HepG2 (cell line): ENCODE measurements around the gene TAF11L3. TPM values are rescaled to one million over a fixed set of nuclear protein-coding genes. Genes with fewer than 3 reads are reported as not detected.

Experiments used
- ATAC-seq: fragments of 200-7000 bp; cut with Tn5 transposase; 3 replicates; pipeline ENCODE4 v1.9.1; 2020; ENCODE audit warnings: mild to moderate bottlenecking, moderate library complexity
- BruUV-seq: library from RNA; stranded (reverse); fragments of 400-500 nt; replicated peaks from 2 replicates; lab custom pipeline; 2021; lab: Mats Ljungman, UMichigan
- CTCF ChIA-PET: fragments of 300-600 bp; formaldehyde crosslinking; extraction: SDS; loops from one replicate; lab custom pipeline; 2021; ENCODE audit warnings: low total read pairs, inconsistent platforms, low intra/inter-chr PET ratio; lab: Yijun Ruan, JAX
- POLR2A ChIA-PET: fragments of 350-600 bp; sonication (Branson Sonifier 250); formaldehyde crosslinking; loops from one replicate; lab custom pipeline; 2020; ENCODE audit warnings: antibody characterized with exemption, inconsistent platforms; lab: Yijun Ruan, JAX
- DNase-seq: peaks from one replicate; pipeline ENCODE4 v3.0.0-alpha.2; 2015; ENCODE audit warnings: low spot score
- FAIRE-seq: peaks from 3 replicates; lab custom pipeline; 2011; peaks lifted over from hg19 to GRCh38; lab: Jason Lieb, UNC
- H2AFZ ChIP-seq: one replicate; pipeline ENCODE4 v1.6.1; 2011; ENCODE audit warnings: low read length, inconsistent platforms
- H3K27ac ChIP-seq: fragments of 300-600 bp; 3 replicates; pipeline ENCODE4 v1.8.0; 2011; ENCODE audit warnings: mixed run types, mild to moderate bottlenecking, mixed read lengths, low read length, inconsistent platforms; ENCODE audit not compliant: insufficient read depth; ENCODE audit errors: extremely low read length
- H3K27me3 ChIP-seq, 2 experiments: fragments of 200-600 bp in 1 of 2; 2 replicates in 1 of 2; 3 replicates in 1 of 2; pipeline versions ENCODE4 v1.6.0 to v1.8.0; 2011; ENCODE audit warnings: low read length in 2 of 2, mild to moderate bottlenecking in 2 of 2, moderate library complexity in 2 of 2, inconsistent platforms in 1 of 2; ENCODE audit not compliant: insufficient read depth in 2 of 2, control insufficient read depth in 1 of 2
- H3K36me3 ChIP-seq, 2 experiments: fragments of 200-600 bp in 1 of 2; replicated peaks in 1 of 2; 2 replicates in 1 of 2; 3 replicates in 1 of 2; pipeline versions ENCODE4 v1.5.1 to v1.8.0; 2011; ENCODE audit warnings: low read length in 2 of 2, inconsistent platforms in 1 of 2; ENCODE audit not compliant: insufficient read depth in 2 of 2, control insufficient read depth in 1 of 2
- H3K4me1 ChIP-seq: 2 replicates; pipeline ENCODE4 v1.5.1; 2012; ENCODE audit warnings: low read length, inconsistent platforms; ENCODE audit not compliant: insufficient read depth
- H3K4me2 ChIP-seq: 2 replicates; pipeline ENCODE4 v1.6.0; 2011; ENCODE audit warnings: low read depth, low read length, inconsistent platforms
- H3K4me3 ChIP-seq, 3 experiments: fragments of 200-600 bp in 1 of 3; sonication (generic), shearing (Covaris generic) in 1 of 3; replicated peaks in 1 of 3; 2 replicates each; pipeline ENCODE4 v1.5.1; 2011 to 2016; ENCODE audit warnings: low read length in 3 of 3, inconsistent platforms in 2 of 3, low read depth in 2 of 3, mild to moderate bottlenecking in 2 of 3, control low read depth in 1 of 3, mixed read lengths in 1 of 3; ENCODE audit not compliant: insufficient read depth in 1 of 3
- H3K79me2 ChIP-seq: one replicate; pipeline ENCODE4 v1.6.1; 2011; ENCODE audit warnings: low read length, inconsistent platforms; ENCODE audit not compliant: insufficient read depth
- H3K9ac ChIP-seq: 2 replicates; pipeline ENCODE4 v1.6.0; 2011; ENCODE audit warnings: mild to moderate bottlenecking, low read depth, low read length, inconsistent platforms; ENCODE audit not compliant: insufficient read depth
- H3K9me3 ChIP-seq: 2 replicates; pipeline ENCODE4 v1.5.1; 2012; ENCODE audit warnings: mild to moderate bottlenecking, low read length
- H4K20me1 ChIP-seq: 2 replicates; pipeline ENCODE4 v1.6.0; 2011; ENCODE audit warnings: inconsistent platforms, mild to moderate bottlenecking, low read length, moderate library complexity; ENCODE audit not compliant: insufficient read depth
- DR1 ChIP-seq: sonication (generic); formaldehyde crosslinking; IDR thresholded peaks from 2 replicates; pipeline ENCODE4 v1.8.0; 2021; ENCODE audit warnings: mild to moderate bottlenecking, missing genetic modification reagents, inconsistent platforms
- HNF4A ChIP-seq: sonication (generic); formaldehyde crosslinking; IDR thresholded peaks from 2 replicates; pipeline ENCODE4 v1.4.0; 2020; ENCODE audit warnings: missing genetic modification reagents
- NAIF1 ChIP-seq: sonication (generic); formaldehyde crosslinking; IDR thresholded peaks from 2 replicates; pipeline ENCODE4 v1.5.0; 2020; ENCODE audit warnings: mild to moderate bottlenecking, missing genetic modification reagents, borderline replicate concordance
- POLR2A ChIP-seq, 2 experiments: IDR thresholded peaks; 2 replicates each; pipeline ENCODE4 v1.6.1; 2011; ENCODE audit warnings: low read depth in 2 of 2, low read length in 2 of 2, mild to moderate bottlenecking in 1 of 2, moderate library complexity in 1 of 2; ENCODE audit not compliant: insufficient read depth in 1 of 2
- RBM22 ChIP-seq: fragments of 200-400 bp; formaldehyde crosslinking; optimal IDR thresholded peaks from 2 replicates; pipeline ENCODE3; 2017; ENCODE audit warnings: mild to moderate bottlenecking, low read length, moderate library complexity
- REXO4 ChIP-seq: sonication (generic); formaldehyde crosslinking; IDR thresholded peaks from 2 replicates; pipeline ENCODE4 v1.8.0; 2022; ENCODE audit warnings: missing genetic modification reagents, mild to moderate bottlenecking, borderline replicate concordance
- SIN3A ChIP-seq: IDR thresholded peaks from 2 replicates; pipeline ENCODE4 v1.6.1; 2011; ENCODE audit warnings: low read depth, mild to moderate bottlenecking, control low read depth, low read length, borderline replicate concordance
- ZFP37 ChIP-seq: sonication (generic); formaldehyde crosslinking; IDR thresholded peaks from 2 replicates; pipeline ENCODE4 v1.4.0; 2020; ENCODE audit warnings: missing genetic modification reagents, borderline replicate concordance
- ZNF230 ChIP-seq: sonication (generic); formaldehyde crosslinking; IDR thresholded peaks from 2 replicates; pipeline ENCODE4 v1.4.0; 2020; ENCODE audit warnings: mild to moderate bottlenecking, missing genetic modification reagents
- ZNF30 ChIP-seq: sonication (generic); formaldehyde crosslinking; IDR thresholded peaks from 2 replicates; pipeline ENCODE4 v1.5.0; 2020; ENCODE audit warnings: mild to moderate bottlenecking, missing genetic modification reagents
- ZNF564 ChIP-seq: sonication (generic); formaldehyde crosslinking; IDR thresholded peaks from 2 replicates; pipeline ENCODE4 v1.8.1; 2023; ENCODE audit warnings: mild to moderate bottlenecking, missing genetic modification reagents
- ZNF749 ChIP-seq: sonication (generic); formaldehyde crosslinking; IDR thresholded peaks from 2 replicates; pipeline ENCODE4 v1.8.0; 2022; ENCODE audit warnings: mild to moderate bottlenecking, missing genetic modification reagents, moderate library complexity, borderline replicate concordance
- ZNF839 ChIP-seq: sonication (generic); formaldehyde crosslinking; IDR thresholded peaks from 2 replicates; pipeline ENCODE4 v1.4.0; 2020; ENCODE audit warnings: missing genetic modification reagents, mild to moderate bottlenecking, borderline replicate concordance
- WGBS: methylation state at CpG from one replicate; pipeline ENCODE4 v1.1.6; 2017; ENCODE audit warnings: low lambda C conversion rate; 5-methylcytosine and 5-hydroxymethylcytosine counted together
- in situ Hi-C: cut with HindIII; loops from 2 replicates; pipeline ENCODE4 v1.10.0; 2017; ENCODE audit warnings: low pct_unique_long_range_greater_than_20kb; ENCODE audit not compliant: extremely low pct_ligation_motif_present
- intact Hi-C: fragments of 100-400 bp; cut with micrococcal nuclease; formaldehyde crosslinking; loops from one replicate; pipeline ENCODE4 v1.10.0; 2022; ENCODE audit not compliant: unreplicated experiment
- polyA plus RNA-seq, 8 experiments: library from polyadenylated mRNA; depleted of rRNA in 3 of 8; stranded (reverse) in 7 of 8; unstranded in 1 of 8; fragments of >200 nt; fragmentation: Illumina TruSeq in 4 of 8; extraction: Trizol in 4 of 8; gene quantifications; 2 replicates each; pipeline versions ENCODE4 v1.2.1 to v1.2.3, GENCODE V29; 2011 to 2016; ENCODE audit warnings: low read depth in 4 of 8, missing spikeins in 1 of 8, mixed read lengths in 1 of 8; ENCODE audit not compliant: insufficient read depth in 1 of 8
- total RNA-seq, 5 experiments: library from RNA; depleted of rRNA; stranded (reverse); fragments of >200 nt; fragmentation: Illumina TruSeq; extraction: Trizol; gene quantifications; 2 replicates each; pipeline ENCODE4 v1.2.3, GENCODE V29; 2016; ENCODE audit warnings: low read depth in 1 of 5
- TF ChIP-seq, protein P1 (sequence below): sonication (generic); formaldehyde crosslinking; conservative IDR thresholded peaks from 2 replicates; pipeline ENCODE4 v1.4.0; 2020; ENCODE audit warnings: missing genetic modification reagents
- TF ChIP-seq, protein P2 (sequence below): sonication (generic); formaldehyde crosslinking; IDR thresholded peaks from 2 replicates; pipeline ENCODE4 v1.4.0; 2020; ENCODE audit warnings: missing genetic modification reagents
- TF ChIP-seq, protein P3 (sequence below): sonication (generic); formaldehyde crosslinking; IDR thresholded peaks from 2 replicates; pipeline ENCODE4 v1.4.0; 2020; ENCODE audit warnings: mild to moderate bottlenecking, low read depth, missing genetic modification reagents
- TF ChIP-seq, protein P4 (sequence below): sonication (generic); formaldehyde crosslinking; IDR thresholded peaks from 2 replicates; pipeline ENCODE4 v1.4.0; 2020; ENCODE audit warnings: missing genetic modification reagents

TAF11L3 gene
- total and polyA plus RNA-seq, 2 of the 13 experiments (the other 11 are each of a cell fraction or from before 2014, with no cell fraction given): not detected

DNA sequence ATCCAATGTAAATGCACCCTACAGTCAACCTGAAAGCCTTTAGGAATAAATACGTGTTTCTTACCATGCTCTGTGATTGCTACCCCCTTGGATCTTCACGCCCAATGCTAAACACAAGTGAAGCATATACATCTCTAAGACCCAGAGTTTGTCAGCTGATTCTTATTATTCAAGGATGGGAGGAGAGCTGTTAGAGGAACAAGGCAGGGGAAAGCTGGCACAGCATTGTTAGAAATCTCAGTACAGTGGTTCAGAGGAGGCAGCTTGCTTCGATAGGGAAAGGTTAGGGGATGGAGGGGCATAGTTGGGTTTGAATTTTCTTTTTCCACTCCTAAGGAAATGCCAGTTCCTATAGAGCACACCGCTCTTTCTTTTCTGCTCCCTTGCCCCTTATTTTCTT, 36.8 kb upstream of the TAF11L3 start (continued):
- TF ChIP-seq RBM22 (no peak), NAIF1 (CRISPR knock-in tag) (no peak), HNF4A (CRISPR knock-in tag) (no peak)
- TF ChIP-seq, protein P1, sequence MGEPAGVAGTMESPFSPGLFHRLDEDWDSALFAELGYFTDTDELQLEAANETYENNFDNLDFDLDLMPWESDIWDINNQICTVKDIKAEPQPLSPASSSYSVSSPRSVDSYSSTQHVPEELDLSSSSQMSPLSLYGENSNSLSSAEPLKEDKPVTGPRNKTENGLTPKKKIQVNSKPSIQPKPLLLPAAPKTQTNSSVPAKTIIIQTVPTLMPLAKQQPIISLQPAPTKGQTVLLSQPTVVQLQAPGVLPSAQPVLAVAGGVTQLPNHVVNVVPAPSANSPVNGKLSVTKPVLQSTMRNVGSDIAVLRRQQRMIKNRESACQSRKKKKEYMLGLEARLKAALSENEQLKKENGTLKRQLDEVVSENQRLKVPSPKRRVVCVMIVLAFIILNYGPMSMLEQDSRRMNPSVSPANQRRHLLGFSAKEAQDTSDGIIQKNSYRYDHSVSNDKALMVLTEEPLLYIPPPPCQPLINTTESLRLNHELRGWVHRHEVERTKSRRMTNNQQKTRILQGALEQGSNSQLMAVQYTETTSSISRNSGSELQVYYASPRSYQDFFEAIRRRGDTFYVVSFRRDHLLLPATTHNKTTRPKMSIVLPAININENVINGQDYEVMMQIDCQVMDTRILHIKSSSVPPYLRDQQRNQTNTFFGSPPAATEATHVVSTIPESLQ (CRISPR knock-in tag): no peak

- Histone ChIP-seq H3K4me3 (no peak overlapping the region), H3K27ac (no peak overlapping the region), H3K4me1 (no peaks in the 10 kb centered on the region), H2AFZ (no peak overlapping the region), H3K36me3 (no peaks in the 10 kb centered on the region), H3K9ac (no peak overlapping the region), H3K27me3 (no peaks in the 10 kb centered on the region; a peak in 1 of 5 replicates), H3K4me2 (no peak overlapping the region), H3K79me2 (no peaks in the 10 kb centered on the region), H3K9me3 (no peaks in the 10 kb centered on the region), H4K20me1 (no peaks in the 10 kb centered on the region)
- no TSS peak for BruUV-seq
- in situ Hi-C loops: no loop called here
- DNase-seq: no peak
- no peak for ATAC-seq
- WGBS: 0% methylated on average over 2 of the region's 2 CpGs
- ChIA-PET CTCF (no interaction called here), POLR2A (no interaction called here)
- FAIRE-seq: no peak
- intact Hi-C loops: no loop called here
- no peak for TF ChIP-seq ZNF230
- TF ChIP-seq, protein P2, sequence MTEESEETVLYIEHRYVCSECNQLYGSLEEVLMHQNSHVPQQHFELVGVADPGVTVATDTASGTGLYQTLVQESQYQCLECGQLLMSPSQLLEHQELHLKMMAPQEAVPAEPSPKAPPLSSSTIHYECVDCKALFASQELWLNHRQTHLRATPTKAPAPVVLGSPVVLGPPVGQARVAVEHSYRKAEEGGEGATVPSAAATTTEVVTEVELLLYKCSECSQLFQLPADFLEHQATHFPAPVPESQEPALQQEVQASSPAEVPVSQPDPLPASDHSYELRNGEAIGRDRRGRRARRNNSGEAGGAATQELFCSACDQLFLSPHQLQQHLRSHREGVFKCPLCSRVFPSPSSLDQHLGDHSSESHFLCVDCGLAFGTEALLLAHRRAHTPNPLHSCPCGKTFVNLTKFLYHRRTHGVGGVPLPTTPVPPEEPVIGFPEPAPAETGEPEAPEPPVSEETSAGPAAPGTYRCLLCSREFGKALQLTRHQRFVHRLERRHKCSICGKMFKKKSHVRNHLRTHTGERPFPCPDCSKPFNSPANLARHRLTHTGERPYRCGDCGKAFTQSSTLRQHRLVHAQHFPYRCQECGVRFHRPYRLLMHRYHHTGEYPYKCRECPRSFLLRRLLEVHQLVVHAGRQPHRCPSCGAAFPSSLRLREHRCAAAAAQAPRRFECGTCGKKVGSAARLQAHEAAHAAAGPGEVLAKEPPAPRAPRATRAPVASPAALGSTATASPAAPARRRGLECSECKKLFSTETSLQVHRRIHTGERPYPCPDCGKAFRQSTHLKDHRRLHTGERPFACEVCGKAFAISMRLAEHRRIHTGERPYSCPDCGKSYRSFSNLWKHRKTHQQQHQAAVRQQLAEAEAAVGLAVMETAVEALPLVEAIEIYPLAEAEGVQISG (CRISPR knock-in tag): no peak
- TF ChIP-seq DR1 (CRISPR knock-in tag): no peak
- TF ChIP-seq, protein P3, sequence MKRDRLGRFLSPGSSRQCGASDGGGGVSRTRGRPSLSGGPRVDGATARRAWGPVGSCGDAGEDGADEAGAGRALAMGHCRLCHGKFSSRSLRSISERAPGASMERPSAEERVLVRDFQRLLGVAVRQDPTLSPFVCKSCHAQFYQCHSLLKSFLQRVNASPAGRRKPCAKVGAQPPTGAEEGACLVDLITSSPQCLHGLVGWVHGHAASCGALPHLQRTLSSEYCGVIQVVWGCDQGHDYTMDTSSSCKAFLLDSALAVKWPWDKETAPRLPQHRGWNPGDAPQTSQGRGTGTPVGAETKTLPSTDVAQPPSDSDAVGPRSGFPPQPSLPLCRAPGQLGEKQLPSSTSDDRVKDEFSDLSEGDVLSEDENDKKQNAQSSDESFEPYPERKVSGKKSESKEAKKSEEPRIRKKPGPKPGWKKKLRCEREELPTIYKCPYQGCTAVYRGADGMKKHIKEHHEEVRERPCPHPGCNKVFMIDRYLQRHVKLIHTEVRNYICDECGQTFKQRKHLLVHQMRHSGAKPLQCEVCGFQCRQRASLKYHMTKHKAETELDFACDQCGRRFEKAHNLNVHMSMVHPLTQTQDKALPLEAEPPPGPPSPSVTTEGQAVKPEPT (CRISPR knock-in tag): no peak
- no peak for TF ChIP-seq ZNF839
- no peak for TF ChIP-seq SIN3A
- TF ChIP-seq HNF4A (CRISPR knock-in tag): no peak
- TF ChIP-seq POLR2A (IDR thresholded peaks at IDR 0.05; ENCODE audit: insufficient read depth in 1 of 2, low read depth in 2 of 2, low read length in 2 of 2): no peak
- no peak for TF ChIP-seq REXO4 (CRISPR knock-in tag)
- no peak for TF ChIP-seq ZNF564 (CRISPR knock-in tag)
- TF ChIP-seq ZNF749 (CRISPR knock-in tag): no peak
- TF ChIP-seq ZFP37 (CRISPR knock-in tag): no peak
- TF ChIP-seq, protein P4, sequence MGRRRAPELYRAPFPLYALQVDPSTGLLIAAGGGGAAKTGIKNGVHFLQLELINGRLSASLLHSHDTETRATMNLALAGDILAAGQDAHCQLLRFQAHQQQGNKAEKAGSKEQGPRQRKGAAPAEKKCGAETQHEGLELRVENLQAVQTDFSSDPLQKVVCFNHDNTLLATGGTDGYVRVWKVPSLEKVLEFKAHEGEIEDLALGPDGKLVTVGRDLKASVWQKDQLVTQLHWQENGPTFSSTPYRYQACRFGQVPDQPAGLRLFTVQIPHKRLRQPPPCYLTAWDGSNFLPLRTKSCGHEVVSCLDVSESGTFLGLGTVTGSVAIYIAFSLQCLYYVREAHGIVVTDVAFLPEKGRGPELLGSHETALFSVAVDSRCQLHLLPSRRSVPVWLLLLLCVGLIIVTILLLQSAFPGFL: no peak
- no peak for TF ChIP-seq ZNF30 (CRISPR knock-in tag)
Measured at GRCh38 chr5:17482790-17483189, 35.4 kb upstream of the TAF11L3 start.
